Glutamatergic neuron (in vitro differentiated cells): ENCODE measurements around the gene PPIF. TPM values are rescaled to one million over a fixed set of nuclear protein-coding genes. Genes with fewer than 3 reads are reported as not detected.
"Not testable (repeated sequence)": the region's sequence is repeated elsewhere in the genome, so short reads cannot be mapped to it uniquely, and the experiment has no call there.

ENCODE experiments used
- DNase-seq: peaks from one replicate; pipeline ENCODE4 v3.0.0; 2022
- H3K27ac Mint-ChIP-seq: one replicate; pipeline ENCODE4 v1.8.0; 2020; ENCODE audit warnings: mild to moderate bottlenecking, mixed read lengths, inconsistent platforms; ENCODE audit not compliant: unreplicated experiment
- H3K27me3 Mint-ChIP-seq: one replicate; pipeline ENCODE4 v1.8.0; 2020; ENCODE audit warnings: mild to moderate bottlenecking, moderate library complexity, mixed read lengths, inconsistent platforms; ENCODE audit not compliant: unreplicated experiment
- H3K36me3 Mint-ChIP-seq: one replicate; pipeline ENCODE4 v1.8.0; 2020; ENCODE audit warnings: mild to moderate bottlenecking, mixed read lengths, inconsistent platforms; ENCODE audit not compliant: unreplicated experiment
- H3K4me1 Mint-ChIP-seq: one replicate; pipeline ENCODE4 v1.8.0; 2020; ENCODE audit warnings: mild to moderate bottlenecking, low read depth, mixed read lengths, inconsistent platforms; ENCODE audit not compliant: unreplicated experiment
- H3K4me3 Mint-ChIP-seq: one replicate; pipeline ENCODE4 v1.8.0; 2020; ENCODE audit warnings: mild to moderate bottlenecking, mixed read lengths, inconsistent platforms; ENCODE audit not compliant: unreplicated experiment
- H3K9me3 Mint-ChIP-seq: one replicate; pipeline ENCODE4 v1.8.0; 2020; ENCODE audit warnings: mild to moderate bottlenecking, moderate library complexity, mixed read lengths, inconsistent platforms; ENCODE audit not compliant: unreplicated experiment
- CTCF ChIP-seq: fragments of 200-600 bp; sonication (generic); IDR thresholded peaks from one replicate; pipeline ENCODE4 v1.5.0; 2021; ENCODE audit not compliant: partially characterized antibody, unreplicated experiment
- total RNA-seq: library from RNA; stranded (reverse); fragmentation: NEBNext Ultra II Directional; extraction: Animal tissue kit (Norgen Biotek cat#: 25700); gene quantifications from one replicate; pipeline ENCODE4 v1.2.1, GENCODE V29; 2021; ENCODE audit not compliant: unreplicated experiment

PPIF gene
- total RNA-seq, 1 donor from 2014 or later = 24.2 TPM

DNA sequence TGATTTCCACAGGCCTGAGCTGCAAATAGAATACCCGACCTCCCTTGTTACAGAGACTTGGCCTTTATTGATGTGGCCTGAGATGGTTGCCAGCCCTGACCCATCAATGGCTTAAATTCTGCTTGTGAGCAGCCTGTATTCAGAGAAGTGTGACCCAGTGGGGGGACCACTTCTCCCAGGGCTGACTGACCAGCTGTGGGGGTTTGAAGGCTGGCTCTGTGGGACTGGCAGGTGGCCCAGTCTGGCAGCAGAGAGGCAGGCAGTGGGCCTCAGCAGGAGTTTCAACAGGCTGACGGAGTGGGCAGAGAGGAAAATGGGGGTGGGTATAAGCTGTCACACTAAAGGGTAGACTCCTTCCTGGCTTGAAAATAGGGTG is 12.2 kb upstream of the PPIF start:
- peaks cover 5% of the 10 kb centered on the region for H3K27me3 Mint-ChIP-seq
- H3K36me3 Mint-ChIP-seq = no peaks in the 10 kb centered on the region
- H3K4me3 Mint-ChIP-seq = no peak overlapping the region
- no peak for TF ChIP-seq CTCF
- peaks cover 9% of the 10 kb centered on the region for H3K9me3 Mint-ChIP-seq
- no peak for DNase-seq
- no peak overlapping the region for H3K27ac Mint-ChIP-seq
- peaks cover 7% of the 10 kb centered on the region for H3K4me1 Mint-ChIP-seq

DNA sequence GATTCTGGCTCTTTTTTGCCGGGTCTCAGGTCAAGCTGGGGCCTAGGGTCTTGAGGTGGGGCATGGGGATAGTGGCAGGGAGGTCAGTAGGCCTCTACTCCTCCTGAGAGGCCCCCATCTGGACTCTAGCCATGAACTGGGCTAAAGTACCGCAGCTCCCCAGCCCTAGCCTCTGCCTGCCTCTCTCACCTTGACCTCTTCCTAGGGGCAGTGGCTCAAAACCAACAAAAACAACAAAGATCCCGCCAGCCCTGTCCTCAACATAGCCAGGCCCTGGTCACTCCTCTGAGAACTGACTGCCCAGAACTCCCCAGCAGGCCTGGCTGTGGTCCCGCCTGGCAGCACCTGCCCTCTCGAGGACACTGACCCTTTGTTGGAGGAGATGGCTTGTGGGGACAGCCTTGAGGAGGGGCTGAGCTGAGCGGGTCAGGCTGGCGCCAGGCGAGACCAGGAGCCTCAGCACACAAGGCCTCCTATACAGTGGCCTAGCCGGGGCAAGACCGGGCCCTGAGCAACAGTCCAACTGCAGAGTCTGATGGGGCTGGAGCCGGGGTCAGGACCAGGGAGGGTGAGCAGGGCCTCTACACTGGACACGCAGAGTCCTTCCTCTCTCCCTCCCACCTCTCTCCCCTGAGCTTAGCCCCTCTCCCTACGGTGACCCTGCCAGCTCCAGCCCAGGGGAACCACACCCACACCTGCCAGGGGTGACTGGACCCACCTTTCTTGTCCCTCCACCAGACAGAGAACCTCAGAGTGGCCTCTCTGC is 11.6 kb upstream of the PPIF start:
- Mint-ChIP-seq H3K36me3 (no peaks in the 10 kb centered on the region), H3K27ac (no peak overlapping the region), H3K9me3 (peaks cover 9% of the 10 kb centered on the region), H3K4me1 (peaks cover 7% of the 10 kb centered on the region), H3K27me3 (peaks cover 5% of the 10 kb centered on the region), H3K4me3 (no peak overlapping the region)
- TF ChIP-seq CTCF = no peak
- no peak for DNase-seq

DNA sequence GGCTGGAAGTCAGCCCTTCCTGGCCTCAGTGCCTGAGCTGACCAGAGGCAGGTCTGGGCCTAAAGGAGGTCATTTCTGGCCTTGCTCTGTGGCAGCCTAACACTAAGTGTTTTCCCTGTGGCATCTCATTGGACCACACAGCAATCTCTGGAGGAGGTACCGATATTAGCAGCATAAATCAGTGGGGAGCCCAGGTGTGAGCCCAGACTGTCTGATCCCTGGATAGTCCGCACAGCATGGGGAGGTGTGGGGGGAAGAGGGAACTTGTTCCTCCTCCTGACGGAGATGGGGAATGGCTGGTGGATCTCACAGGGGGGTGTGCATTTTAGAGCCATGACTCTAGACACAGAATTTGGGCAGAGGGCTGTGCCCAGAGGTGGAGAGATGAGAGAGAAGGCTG is 11.0 kb upstream of the PPIF start:
- TF ChIP-seq CTCF = no peak
- Mint-ChIP-seq H3K9me3 (peaks cover 9% of the 10 kb centered on the region), H3K36me3 (no peaks in the 10 kb centered on the region), H3K27me3 (peaks cover 5% of the 10 kb centered on the region), H3K27ac (peak overlapping the region; percentile 17), H3K4me3 (no peak overlapping the region), H3K4me1 (peaks cover 7% of the 10 kb centered on the region)
- no peak for DNase-seq

- H3K4me3 Mint-ChIP-seq = no peak overlapping the region
- TF ChIP-seq CTCF = no peak
- no peak overlapping the region for H3K27ac Mint-ChIP-seq
- H3K4me1 Mint-ChIP-seq = peaks cover 7% of the 10 kb centered on the region
- no peaks in the 10 kb centered on the region for H3K36me3 Mint-ChIP-seq
- peaks cover 5% of the 10 kb centered on the region for H3K27me3 Mint-ChIP-seq
- peaks cover 9% of the 10 kb centered on the region for H3K9me3 Mint-ChIP-seq
- DNase-seq = no peak
Observed at GRCh38 chr10:79336739-79337138, 10.5 kb upstream of the PPIF start.

DNA sequence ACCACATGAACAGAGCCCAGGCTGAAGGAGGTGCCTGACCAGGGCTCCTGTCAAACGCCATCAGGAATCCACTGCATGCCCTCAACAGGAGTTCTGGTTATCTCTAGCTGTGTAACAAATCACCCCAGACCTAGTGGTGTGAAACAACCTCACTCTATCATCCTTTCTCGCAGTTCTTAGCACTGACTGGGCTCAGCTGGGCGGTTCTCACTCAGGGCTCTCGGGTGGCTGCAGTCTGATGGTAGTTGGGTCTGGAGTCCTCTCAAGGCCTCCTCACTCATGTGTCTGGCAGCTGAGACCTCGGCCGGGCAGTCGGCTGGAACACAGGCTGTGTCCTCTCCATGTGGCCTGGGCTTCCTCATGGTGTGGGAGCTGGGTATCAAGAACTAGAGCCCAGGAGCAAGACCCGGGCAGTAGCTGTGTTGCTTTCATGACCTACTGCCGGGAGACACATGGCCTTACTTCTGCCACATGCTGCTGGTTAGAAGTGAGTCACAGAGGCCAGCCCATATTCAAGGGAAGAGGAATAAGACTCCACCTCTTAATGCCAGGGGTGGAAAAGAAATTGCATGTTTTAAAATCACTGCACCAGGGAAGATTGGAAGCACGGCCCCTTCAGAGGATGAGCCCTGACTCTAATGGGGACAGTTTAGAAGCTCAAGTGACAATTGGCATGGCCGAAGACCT is 9.3 kb upstream of the PPIF start:
- H3K27ac Mint-ChIP-seq, H3K4me3 Mint-ChIP-seq, DNase-seq, H3K27me3 Mint-ChIP-seq, H3K36me3 Mint-ChIP-seq, H3K9me3 Mint-ChIP-seq: not testable (repeated sequence)
- H3K4me1 Mint-ChIP-seq = peaks cover 10% of the 10 kb centered on the region
